GM13976 (cell line): ENCODE data around the gene ATXN1.

Source experiments
- DNase-seq: peaks from one replicate; pipeline ENCODE4 v3.0.0; 2012; ENCODE audit warnings: low spot score
- CTCF ChIP-seq: IDR thresholded peaks from 2 replicates; pipeline ENCODE4 v1.5.1; 2012; ENCODE audit warnings: borderline replicate concordance, mild to moderate bottlenecking; ENCODE audit not compliant: insufficient read depth; ENCODE audit errors: extremely low read depth, missing control alignments, control extremely low read depth
- in situ Hi-C: fragments of 300-500 bp; cut with MboI; formaldehyde crosslinking; loops from one replicate; pipeline ENCODE4 v1.12.0; 2022; ENCODE audit warnings: low sequenced_read_pairs, mixed read lengths, inconsistent platforms; ENCODE audit not compliant: unreplicated experiment

The ATXN1 gene

GRCh38 chr6:16496991-16497801, 264.1 kb downstream of the ATXN1 start:
- TF ChIP-seq CTCF: no peak
- in situ Hi-C loops: no loop called here
- no peak for DNase-seq

DNA sequence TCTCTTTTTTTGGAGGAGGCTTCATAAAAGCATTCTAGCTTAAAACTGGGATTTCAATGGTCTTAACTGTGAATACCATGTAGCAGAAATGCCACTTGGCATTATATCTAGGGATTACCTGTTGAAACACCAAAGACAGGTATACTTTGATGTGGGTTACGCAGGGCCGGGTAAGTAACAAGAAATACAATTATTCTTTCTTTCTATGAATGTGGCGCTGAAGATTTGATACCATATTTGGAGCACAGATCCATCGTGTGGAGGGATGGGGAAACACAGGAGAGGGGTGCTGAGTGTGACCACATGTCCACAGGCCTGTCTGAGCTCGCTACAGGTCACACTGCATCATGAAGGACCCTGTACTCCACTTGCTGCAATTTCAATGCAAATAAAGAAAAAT, 265.1 kb downstream of the ATXN1 start:
- in situ Hi-C loops: no loop called here
- DNase-seq: no peak

GRCh38 chr6:16494793-16495192, 266.5 kb downstream of the ATXN1 start:
- TF ChIP-seq CTCF: no peak
- in situ Hi-C loops: no loop called here
- no peak for DNase-seq

More for the DNA sequence above, 265.1 kb downstream of the ATXN1 start:
- TF ChIP-seq CTCF: no peak

DNA sequence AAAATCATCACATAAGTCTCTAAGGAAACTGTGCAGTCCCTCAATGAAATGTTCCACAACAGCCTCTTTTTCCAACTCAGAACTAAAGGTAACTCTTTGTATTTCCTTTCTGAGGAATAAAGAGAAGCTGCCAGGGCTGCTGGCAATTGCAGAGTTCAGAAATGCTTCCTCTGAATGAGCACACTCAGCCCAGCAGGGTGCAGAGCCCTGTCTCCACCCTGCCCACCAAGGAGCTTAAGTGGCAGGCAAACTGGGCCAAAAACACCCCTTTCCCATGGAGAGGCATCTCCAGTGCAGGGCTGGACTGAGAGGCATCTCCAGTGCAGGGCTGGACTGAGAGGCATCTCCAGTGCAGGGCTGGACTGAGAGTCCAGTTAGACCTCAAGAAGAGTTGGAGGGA, 267.5 kb downstream of the ATXN1 start:
- no peak for TF ChIP-seq CTCF
- DNase-seq: no peak
- in situ Hi-C loops: no loop called here

- in situ Hi-C loops: no loop called here
- DNase-seq: no peak
- TF ChIP-seq CTCF: no peak
Observed at GRCh38 chr6:16493112-16493511, 268.1 kb downstream of the ATXN1 start.

- TF ChIP-seq CTCF: no peak
- in situ Hi-C loops: no loop called here
- no peak for DNase-seq
Observed at GRCh38 chr6:16491666-16492313, 269.5 kb downstream of the ATXN1 start.
